ENCODE data around the gene SNAI1. TPM values are rescaled to one million over a fixed set of nuclear protein-coding genes. Genes with fewer than 3 reads are reported as not detected.

SNAI1 gene
- total RNA-seq, 1 donor, result 2.7 TPM

GRCh38 chr20:50017576-50018248, 34.9 kb downstream of the SNAI1 start:
- no peak for TF ChIP-seq CTCF (IDR thresholded peaks at IDR 0.05; ENCODE audit: insufficient read depth, low read length)

DNA sequence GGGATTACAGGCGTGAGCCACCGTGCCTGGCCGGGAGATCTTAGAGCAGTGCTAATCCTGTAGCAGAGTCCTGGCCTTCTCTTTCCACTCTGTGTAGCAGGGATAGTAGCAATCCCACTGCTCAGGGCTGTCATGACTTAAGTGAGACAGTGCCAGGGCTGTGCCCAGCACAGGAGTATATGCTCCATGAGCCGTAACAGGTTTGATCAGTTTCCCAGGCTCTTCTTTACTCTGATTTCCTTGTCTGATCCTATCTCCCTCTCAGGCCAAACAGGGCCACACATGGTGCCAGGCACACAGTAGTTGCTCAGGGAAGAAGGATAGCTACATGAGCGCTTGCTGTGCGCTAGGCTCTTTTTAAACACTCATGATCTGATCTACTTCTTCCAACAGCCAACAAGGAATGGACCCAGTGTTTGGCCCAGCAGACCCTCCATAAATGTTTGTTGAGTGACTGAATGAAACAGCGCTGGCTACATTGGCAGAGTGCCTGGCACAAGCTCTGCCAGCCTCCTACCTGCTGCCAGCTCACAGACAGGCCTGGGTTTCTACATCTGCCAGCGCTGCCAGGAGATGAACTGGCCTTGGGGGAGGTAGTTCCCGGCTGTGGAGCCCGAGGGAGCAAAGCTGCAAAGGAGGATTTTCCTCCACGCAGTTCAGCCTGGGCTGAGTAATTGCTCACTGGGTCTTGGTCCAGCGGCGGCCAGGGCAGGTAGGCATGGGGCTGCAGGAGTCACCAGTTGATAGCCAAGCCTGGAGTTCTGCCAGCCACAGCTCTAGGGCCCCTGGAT, 36.9 kb downstream of the SNAI1 start:
- no peak for DNase-seq (ENCODE audit: low read depth)
- TF ChIP-seq CTCF (IDR thresholded peaks at IDR 0.05; ENCODE audit: insufficient read depth, low read length), result no peak
- H3K4me3 ChIP-seq (ENCODE audit: low read depth, low read length), result no peak overlapping the region

More at GRCh38 chr20:50017576-50018248, 34.9 kb downstream of the SNAI1 start:
- no peak overlapping the region for H3K4me3 ChIP-seq (ENCODE audit: low read depth, low read length)
- peak; percentile 77 for DNase-seq (ENCODE audit: low read depth)

GRCh38 chr20:50020288-50020687, 37.5 kb downstream of the SNAI1 start:
- no peak overlapping the region for H3K4me3 ChIP-seq (ENCODE audit: low read depth, low read length)
- DNase-seq (ENCODE audit: low read depth), result no peak
- TF ChIP-seq CTCF (IDR thresholded peaks at IDR 0.05; ENCODE audit: insufficient read depth, low read length), result no peak

DNA sequence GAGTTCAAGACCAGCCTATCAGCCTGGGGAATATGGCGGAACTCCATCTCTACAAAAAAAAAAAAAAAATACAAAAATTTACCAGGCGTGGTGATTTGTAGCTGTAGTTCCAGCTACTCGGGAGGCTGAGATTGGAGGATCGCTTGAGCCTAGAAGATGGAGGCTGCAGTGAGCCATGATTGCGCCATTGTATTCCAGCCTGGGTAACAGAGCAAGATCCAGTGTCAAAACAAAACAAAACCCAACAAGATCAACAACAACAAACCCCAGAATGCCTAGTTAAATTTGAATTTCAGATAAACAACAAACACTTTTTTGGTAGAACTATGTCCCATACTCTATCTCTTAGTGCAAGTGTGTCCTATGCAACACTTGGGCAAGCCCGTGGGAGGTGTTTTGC, 39.9 kb downstream of the SNAI1 start:
- no peak overlapping the region for H3K4me3 ChIP-seq (ENCODE audit: low read depth, low read length)
- DNase-seq (ENCODE audit: low read depth), result no peak
- no peak for TF ChIP-seq CTCF (IDR thresholded peaks at IDR 0.05; ENCODE audit: insufficient read depth, low read length)

- DNase-seq (ENCODE audit: low read depth), result no peak
- TF ChIP-seq CTCF (IDR thresholded peaks at IDR 0.05; ENCODE audit: insufficient read depth, low read length), result no peak
- H3K4me3 ChIP-seq (ENCODE audit: low read depth, low read length), result no peak overlapping the region
Measured at GRCh38 chr20:50023116-50023805, 40.5 kb downstream of the SNAI1 start.

DNA sequence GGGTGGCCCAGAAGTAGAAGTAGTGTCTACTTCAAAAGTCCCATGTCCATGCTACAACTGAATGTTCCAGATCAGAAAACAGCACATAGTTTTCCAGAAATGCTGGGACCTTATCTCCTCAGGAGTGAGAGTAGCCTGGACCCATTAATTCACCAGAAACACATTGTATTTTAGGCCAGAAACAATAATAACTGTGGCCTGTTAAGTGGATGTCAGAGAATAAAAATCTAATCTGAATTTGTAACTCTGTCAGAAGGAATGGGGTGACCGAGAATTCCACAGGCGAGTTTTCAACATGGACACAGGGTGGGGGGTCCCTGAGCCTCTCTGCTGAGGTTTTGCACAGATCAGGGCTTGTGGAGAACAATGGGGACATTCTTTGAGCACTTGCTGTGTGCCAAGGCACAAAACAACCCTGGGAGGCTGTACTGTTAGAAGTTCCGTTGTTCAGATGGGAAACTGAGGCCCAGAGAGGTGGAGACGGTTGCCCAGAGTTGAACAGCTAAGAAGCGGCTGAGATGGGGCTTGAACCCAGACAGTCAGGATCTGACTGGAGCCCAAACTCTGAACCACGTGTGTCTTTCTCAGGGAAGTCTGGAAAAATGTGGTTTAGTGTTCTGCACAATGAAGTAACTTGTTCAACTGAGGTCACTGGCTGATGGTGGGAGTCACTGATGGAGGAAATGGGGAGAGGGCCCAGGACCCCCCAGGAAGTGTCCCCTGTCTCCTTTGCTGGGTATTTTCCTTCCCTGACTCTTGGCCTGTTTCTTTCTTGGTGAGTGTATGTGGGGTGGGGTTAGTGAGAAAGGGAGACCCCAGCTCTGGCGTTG, 44.2 kb downstream of the SNAI1 start:
- no peak overlapping the region for H3K4me3 ChIP-seq (ENCODE audit: low read depth, low read length)
- DNase-seq (ENCODE audit: low read depth), result peak; percentile 60
- TF ChIP-seq CTCF (IDR thresholded peaks at IDR 0.05; ENCODE audit: insufficient read depth, low read length), result no peak
